PFSK-1 (cell line): Measurements from ENCODE around the gene MYOG.
A peak's percentile ranks its signal among the peaks of the same experiment; 100 is the strongest.

Experiments used
- FOXP2 ChIP-seq: optimal IDR thresholded peaks from 2 replicates; pipeline ENCODE3; 2011; ENCODE audit warnings: borderline replicate concordance, control low read depth, inconsistent platforms; ENCODE audit not compliant: insufficient read depth; ENCODE audit errors: extremely low read length, extremely low read depth
- POLR2AphosphoS5 ChIP-seq: IDR thresholded peaks from 2 replicates; pipeline ENCODE4 v1.6.1; 2012; ENCODE audit warnings: low read depth, mild to moderate bottlenecking, control low read depth, low read length, moderate library complexity
- REST ChIP-seq, 2 experiments: IDR thresholded peaks; 2 replicates each; pipeline versions ENCODE4 v1.6.1 to v1.8.0; 2011 to 2012; ENCODE audit warnings: low read depth in 2 of 2, low read length in 2 of 2, control low read depth in 1 of 2, inconsistent platforms in 1 of 2, mild to moderate bottlenecking in 1 of 2, moderate library complexity in 1 of 2; ENCODE audit not compliant: insufficient read depth in 1 of 2
- SIN3A ChIP-seq: IDR thresholded peaks from 2 replicates; pipeline ENCODE4 v1.6.1; 2012; ENCODE audit warnings: mild to moderate bottlenecking, low read length, moderate library complexity, borderline replicate concordance; ENCODE audit not compliant: insufficient read depth
- TAF1 ChIP-seq: IDR thresholded peaks from 2 replicates; pipeline ENCODE4 v1.6.1; 2012; ENCODE audit warnings: low read length, control low read depth, borderline replicate concordance; ENCODE audit not compliant: insufficient read depth

Gene MYOG

DNA sequence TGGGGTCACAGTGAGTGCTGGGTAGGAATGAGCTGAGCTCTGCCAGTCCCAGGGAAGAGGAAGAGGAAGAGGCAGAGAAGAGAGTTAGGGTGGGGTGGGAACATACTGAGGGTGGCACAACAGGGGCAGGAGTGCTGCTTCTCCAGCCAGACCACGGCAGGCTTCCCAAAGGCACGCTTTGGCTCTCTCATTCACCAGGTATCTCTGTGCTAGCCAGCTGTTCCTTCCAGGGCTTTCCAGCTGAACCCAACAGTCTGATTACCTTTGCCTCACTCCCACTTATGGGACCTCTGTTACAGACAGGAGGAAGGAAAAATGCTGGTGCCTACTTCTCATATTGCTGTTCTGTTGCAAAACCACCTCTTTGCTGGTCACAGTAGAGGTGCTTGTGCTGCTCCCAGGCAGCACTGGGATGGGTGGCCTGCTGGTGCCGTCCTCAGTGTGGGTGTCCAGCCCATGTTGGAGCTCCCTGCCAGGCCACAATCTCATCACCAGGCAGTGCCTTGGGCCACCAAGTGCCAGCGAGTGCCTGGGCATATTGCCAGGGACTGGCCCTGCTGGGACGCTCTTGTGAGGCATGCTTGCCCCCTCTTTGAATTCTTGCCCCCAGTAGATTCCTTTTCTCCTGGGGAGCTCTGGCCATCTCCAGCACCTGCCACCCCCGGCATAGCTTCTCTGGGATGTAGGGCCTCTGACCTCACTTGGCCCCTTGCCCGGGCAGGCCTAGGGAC is 43.9 kb upstream of the MYOG start:
- TF ChIP-seq REST (IDR thresholded peaks at IDR 0.05; ENCODE audit: insufficient read depth in 1 of 2, low read depth in 2 of 2, low read length in 2 of 2) (no peak), FOXP2 (no peak), SIN3A (no peak), TAF1 (no peak), POLR2AphosphoS5 (no peak)

GRCh38 chr1:203128716-203129500 is 43.1 kb upstream of the MYOG start:
- no peak for TF ChIP-seq POLR2AphosphoS5
- TF ChIP-seq REST (IDR thresholded peaks at IDR 0.05; ENCODE audit: insufficient read depth in 1 of 2, low read depth in 2 of 2, low read length in 2 of 2): no peak
- TF ChIP-seq TAF1: no peak
- no peak for TF ChIP-seq FOXP2
- no peak for TF ChIP-seq SIN3A

DNA sequence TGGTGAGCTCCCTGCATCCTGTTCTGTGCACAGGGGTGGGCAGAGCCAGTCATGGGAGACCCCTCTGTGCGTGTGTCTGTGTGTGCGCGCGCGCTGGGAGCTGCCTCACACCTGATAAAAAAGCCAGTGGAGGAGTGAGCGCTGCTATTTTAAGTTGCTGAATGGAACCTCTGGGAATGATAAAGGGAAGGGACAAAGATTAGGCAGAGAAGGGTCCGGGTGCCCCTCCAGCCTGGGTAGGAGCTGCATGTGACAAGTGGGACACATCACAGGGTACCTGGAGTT is 42.6 kb upstream of the MYOG start:
- no peak for TF ChIP-seq FOXP2

- no peak for TF ChIP-seq POLR2AphosphoS5
- no peak for TF ChIP-seq FOXP2
- no peak for TF ChIP-seq REST (IDR thresholded peaks at IDR 0.05; ENCODE audit: insufficient read depth in 1 of 2, low read depth in 2 of 2, low read length in 2 of 2)
Measured at GRCh38 chr1:203127666-203128430, 42.0 kb upstream of the MYOG start, which contains the start of gene ADORA1. Gene ADORA1, plus strand, starts transcription at chr1:203127726. Its CDS starts 1,116 bp downstream, at chr1:203128842.

- peak in 1 of 2 experiments; percentile 61; a peak in 1 of 4 replicates for TF ChIP-seq REST (IDR thresholded peaks at IDR 0.05; ENCODE audit: insufficient read depth in 1 of 2, low read depth in 2 of 2, low read length in 2 of 2)
- no peak for TF ChIP-seq TAF1
Measured at GRCh38 chr1:203126866-203127665, 41.3 kb upstream of the MYOG start.
